Stimulated activated CD4-positive, alpha-beta T cell treated with anti-CD3 and anti-CD28 coated beads, Interleukin-12 subunit alpha, Interleukin-12 subunit beta, amount 100 ng/mL, for 24 hours (primary cell): ENCODE measurements around the gene CEP250.
"Not testable (repeated sequence)": the region's sequence is repeated elsewhere in the genome, so short reads cannot be mapped to it uniquely, and the experiment has no call there.

ENCODE experiments used
- DNase-seq, 2 experiments: peaks; one replicate each; pipeline ENCODE4 v3.0.0-alpha.2; 2020; ENCODE audit warnings: low read depth in 2 of 2

Gene CEP250

DNA sequence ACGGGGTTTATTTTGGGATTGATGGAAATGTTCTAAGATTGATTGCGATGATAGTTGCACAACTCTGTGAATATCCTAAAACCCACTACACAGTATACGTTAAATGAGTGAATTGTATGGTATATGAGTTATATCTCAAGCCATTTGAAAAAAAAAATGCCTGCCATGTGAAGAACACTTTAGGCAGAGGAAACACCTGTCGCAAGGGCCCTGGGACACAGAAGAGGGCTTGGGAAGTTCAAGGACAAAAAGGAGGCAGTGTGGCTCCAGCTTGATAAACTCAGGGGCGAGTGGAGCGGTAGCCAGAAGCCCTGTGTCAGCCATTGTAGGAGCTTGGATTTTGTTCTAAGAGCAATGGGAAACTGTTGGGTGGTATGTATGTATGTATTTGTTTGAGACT, 37.0 kb downstream of the CEP250 start:
- no peak for DNase-seq

- DNase-seq = no peak
Measured at GRCh38 chr20:35496481-35496880, 41.1 kb downstream of the CEP250 start.

GRCh38 chr20:35497320-35497719, 41.9 kb downstream of the CEP250 start:
- no peak for DNase-seq

- no peak for DNase-seq
Measured at GRCh38 chr20:35497780-35498189, 42.4 kb downstream of the CEP250 start.

- no peak for DNase-seq
Measured at GRCh38 chr20:35499271-35499670, 43.9 kb downstream of the CEP250 start.

- DNase-seq = no peak
Measured at GRCh38 chr20:35502352-35502751, 47.0 kb downstream of the CEP250 start.

GRCh38 chr20:35503281-35503680, 47.9 kb downstream of the CEP250 start:
- DNase-seq = no peak

- no peak for DNase-seq
Measured at GRCh38 chr20:35503841-35504561, 48.6 kb downstream of the CEP250 start.

- DNase-seq = no peak
Measured at GRCh38 chr20:35504751-35505150, 49.4 kb downstream of the CEP250 start.

DNA sequence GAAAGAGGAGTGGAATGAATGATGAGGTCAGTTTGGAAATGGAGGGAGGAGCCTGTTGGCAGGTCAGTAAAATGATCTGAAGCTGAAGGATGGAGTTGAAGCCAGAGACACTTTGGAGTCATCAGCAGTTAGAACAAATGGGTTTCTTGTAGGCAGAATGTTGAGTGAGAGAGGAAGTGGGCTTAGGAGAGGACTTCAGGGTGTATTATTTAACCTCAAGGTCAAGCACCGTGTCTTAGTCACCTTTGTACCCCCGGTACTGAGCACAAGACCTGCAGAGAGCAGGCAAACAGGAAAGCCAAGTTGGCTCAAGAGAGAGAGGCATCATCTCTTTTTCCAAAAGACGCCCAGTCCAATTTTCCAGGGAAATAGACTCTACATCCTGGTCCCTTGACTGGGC, 50.8 kb downstream of the CEP250 start:
- DNase-seq = no peak

DNA sequence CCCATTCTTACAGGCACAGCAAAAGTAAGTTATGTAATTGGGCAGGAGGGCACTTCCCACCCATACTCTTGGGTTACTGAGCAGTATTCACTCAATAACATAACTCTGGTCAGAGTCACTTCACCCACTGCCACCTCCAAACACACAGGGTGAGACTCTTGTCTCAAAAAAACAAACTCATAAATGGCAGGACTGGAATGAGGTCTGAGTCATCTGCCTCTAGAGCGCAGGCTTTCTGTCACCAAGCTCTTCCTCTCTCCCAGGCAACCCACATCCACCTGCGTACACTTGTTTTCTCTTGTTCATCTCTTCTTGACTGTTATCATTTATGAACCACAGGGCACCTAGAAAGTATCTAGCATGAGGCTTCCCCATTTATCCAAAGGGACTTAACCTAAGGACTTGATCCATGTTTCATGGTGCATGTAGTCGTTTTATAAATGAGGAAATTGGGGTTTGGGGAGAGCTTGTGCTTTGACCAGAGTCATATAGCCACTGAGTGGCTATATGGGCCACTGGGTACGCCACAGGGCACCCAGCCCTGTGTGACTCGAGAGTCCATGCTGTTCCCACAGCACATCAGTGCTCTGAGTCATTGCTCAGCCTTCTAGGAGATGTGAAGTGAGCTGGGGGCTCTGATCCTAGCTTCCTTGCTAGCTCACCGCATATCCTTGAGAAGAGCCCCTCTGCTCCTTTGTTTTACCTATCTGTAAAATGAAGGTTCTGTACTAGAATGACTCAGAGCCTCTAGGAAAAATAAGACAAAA, 51.7 kb downstream of the CEP250 start:
- no peak for DNase-seq

- DNase-seq = no peak
Measured at GRCh38 chr20:35508493-35509218, 53.3 kb downstream of the CEP250 start.

DNA sequence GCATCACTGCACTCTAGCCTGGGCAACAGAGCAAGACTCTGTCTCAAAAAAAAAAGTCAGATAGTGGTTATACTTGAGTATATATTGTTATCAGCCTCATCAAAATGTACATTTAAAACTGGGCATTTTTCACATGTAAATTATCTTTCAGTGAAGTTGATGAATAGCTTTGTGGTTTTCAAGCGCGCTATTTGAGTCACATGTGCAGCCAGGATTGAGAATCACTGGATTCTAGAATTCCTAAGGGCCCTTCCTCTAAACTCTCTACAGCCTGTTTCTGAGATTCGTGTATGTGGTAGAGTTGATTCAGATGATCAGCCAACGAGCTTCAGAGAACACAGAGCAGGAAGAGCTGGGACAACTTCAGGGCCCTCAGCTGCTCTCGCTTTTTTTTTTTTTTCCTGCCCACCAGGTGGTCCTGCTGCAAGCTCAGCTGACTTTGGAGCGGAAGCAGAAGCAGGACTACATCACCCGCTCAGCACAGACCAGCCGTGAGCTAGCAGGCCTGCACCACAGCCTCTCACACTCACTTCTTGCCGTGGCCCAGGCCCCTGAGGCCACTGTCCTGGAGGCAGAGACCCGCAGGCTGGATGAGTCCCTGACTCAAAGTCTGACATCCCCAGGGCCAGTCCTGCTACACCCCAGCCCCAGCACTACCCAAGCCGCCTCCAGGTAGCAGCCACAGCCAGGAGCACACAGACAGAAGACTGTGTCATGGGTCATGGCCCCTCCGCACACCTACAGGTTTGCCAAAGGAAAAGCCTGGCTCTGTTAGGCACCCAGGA, 55.7 kb downstream of the CEP250 start:
- no peak for DNase-seq

GRCh38 chr20:35511814-35512420, 56.5 kb downstream of the CEP250 start:
- DNase-seq = no peak

- DNase-seq = no peak
Measured at GRCh38 chr20:35514371-35514932, 59.1 kb downstream of the CEP250 start.

- no peak for DNase-seq
Measured at GRCh38 chr20:35515341-35515740, 59.9 kb downstream of the CEP250 start.

DNA sequence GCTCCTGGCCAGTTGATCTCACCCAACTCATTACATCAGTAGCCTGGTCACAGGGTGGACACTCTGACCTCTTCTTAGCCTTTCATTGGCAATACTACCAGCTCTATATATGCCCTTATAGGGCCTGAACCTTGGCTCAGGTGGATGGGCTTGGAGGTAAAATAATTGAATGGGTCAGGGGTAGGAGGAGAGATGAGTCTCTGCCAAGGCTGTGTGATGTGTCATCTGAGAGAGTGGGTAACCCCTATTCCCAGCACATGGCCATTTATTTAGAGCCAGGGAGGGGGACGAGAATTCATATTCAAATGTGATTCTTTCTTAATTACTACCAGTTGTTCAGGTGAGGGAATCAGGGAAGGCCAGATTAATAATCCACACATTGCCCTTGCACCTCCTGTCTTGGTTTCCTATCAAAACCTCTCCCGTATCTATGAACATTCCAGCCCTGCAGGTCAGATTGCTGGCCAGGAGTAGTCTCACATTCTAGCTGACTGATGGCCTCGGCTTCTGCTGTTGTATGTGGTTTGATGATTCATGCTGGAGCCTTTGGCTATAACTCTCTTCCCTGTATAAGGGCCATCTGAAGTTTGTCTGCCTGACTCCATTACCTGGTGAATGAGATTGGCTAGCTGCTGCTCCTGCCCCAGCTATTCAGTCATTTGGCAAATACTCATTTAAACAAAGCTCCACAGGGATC, 60.7 kb downstream of the CEP250 start:
- no peak for DNase-seq

DNA sequence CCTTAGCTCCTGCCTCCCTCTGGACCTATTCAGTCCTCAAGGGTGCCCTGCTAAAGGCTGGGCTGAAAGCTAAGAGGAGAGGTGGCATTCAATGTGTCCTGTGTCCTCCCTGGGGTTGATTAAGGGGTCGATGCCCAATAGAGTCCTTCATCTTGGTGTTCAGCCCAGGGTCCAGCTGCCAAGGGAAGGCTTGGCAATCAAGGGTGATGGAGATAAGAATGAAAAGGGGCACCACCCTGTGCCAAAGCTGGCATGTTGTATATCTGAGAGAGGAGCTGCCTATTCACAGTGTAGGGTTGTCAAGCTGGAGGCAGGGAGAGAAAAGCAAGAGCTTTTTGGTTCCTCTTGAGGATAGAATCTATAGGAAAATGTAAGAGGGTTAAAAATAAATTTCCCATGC, 61.7 kb downstream of the CEP250 start:
- DNase-seq = no peak

DNA sequence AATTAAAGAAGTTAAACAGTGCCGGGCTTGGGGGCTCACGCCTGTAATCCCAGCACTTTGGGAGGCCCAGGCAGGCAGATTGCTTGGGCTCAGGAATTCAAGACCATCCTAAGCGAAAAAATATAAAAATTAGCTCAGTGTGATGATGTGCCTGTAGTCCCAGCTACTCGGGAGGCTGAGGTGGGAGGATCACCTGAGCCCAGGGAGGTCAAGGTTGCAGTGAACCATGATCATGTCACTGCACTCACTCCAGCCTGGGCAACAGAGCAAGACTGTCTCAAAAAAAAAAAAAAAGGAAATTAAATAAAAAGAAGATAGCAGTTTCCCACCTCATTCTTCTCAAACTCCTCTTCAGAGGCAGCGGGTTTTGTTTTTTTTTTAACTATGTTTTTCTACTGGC, 62.4 kb downstream of the CEP250 start:
- not testable (repeated sequence) for DNase-seq

DNA sequence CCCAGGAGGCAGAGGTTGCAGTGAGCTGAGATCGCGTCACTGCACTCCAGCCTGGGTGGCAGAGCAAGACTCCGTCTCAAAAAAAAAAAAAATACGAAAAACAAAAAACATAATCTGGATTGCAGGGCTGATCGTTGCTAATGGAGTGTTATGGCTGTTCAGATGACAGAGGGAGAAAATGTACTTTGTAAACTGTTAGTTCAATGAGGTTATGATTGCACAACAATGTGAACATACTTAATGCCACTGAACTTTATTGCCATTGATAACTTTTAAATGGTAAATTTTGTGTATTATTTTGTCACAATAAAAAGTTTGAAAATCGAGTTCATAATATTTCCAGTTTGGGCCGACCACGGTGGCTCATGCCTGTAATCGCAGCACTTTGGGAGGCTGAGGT, 63.6 kb downstream of the CEP250 start:
- no peak for DNase-seq
